NCI-H2227 (cell line): ENCODE data around the gene UROC1.

Experiments
- DNase-seq: peaks from one replicate; lab custom pipeline; 2025; ENCODE audit not compliant: unreplicated experiment; lab: John Stamatoyannopoulos, UW

Gene UROC1

DNA sequence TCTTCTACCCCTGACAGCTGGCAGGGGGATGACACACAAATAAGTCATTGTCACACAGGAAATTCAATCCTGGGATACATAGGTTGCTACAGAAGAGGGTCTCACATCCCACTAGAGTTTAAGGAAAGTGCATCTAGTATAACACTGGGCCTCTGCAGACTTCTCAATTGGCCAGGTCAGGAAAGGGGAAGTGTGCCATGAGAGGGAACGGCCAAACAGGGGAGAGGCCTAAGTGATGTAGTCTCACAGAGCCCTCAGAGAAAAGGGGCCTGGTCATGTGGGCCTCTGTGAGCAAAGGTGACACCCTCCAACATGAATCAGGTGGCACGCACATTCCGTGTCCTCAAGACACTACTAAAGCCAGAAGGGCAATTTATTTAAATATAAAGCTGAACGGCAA lies 53.1 kb downstream of the UROC1 start:
- no peak for DNase-seq

DNA sequence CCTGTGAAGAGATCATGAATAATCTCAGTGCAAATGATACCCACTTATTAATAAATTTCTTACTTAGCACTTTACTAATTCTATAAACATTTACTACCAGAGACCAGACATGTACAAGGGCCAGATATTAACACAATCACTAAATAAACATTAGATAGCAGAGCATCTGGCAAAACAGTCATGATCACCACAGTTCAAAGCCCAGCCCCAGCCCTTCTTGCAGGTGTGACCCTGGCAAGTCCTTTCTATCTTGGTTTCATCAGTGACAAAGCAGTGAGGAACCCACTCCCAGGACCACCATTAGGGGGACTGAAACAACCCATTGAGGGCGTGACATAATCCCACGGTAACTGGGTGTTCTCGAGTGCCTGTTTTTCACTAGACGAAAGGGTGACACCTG lies 53.5 kb downstream of the UROC1 start:
- DNase-seq, result no peak

DNA sequence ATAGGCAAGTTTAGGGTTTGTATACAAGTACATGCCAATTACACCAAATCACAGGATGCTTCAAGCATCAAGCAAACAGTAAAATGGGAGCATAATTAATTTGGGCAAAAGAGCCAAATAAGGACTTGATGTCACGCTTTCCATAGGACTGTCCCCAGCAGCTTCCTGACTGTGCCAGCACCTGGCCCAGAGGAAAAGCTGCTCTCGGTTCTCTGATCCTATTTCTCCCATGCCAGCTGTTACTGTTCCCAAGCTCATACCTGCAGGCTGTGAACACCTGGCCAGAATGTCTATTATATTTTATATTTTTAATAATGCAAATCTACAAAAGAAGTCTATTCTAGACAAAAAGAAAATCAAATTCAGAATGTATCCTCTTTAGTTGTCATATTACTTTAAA lies 54.1 kb downstream of the UROC1 start:
- no peak for DNase-seq

DNA sequence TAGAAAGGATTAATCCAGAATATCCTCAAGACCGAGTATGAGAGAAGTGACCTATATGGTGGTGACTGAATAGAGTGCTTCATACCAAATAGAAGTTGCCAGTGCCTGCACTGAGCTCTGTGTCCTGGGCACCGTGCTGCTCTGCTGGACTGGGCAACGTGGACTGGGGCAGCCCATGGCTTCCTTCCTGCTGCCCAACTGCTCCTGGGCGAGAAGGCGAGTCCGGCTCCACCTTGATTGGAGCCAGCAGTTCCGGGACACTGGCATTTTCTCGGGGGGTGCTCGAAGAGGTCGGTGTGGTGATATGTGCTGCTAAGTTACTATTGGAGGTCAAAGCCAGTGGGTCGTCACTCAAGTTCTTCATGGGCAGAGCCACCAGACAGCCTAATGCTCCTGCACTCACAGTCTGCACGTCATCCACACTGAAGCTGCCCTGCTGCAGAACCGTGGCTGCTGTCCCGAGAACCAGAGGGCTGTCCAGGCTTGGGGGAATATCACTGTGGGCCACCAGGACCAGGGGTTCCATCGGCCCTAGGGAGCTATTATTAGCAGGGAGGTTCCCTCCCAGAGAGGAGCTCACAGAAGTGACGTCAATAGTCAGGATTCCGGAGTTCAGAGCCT lies 56.0 kb downstream of the UROC1 start:
- no peak for DNase-seq

DNA sequence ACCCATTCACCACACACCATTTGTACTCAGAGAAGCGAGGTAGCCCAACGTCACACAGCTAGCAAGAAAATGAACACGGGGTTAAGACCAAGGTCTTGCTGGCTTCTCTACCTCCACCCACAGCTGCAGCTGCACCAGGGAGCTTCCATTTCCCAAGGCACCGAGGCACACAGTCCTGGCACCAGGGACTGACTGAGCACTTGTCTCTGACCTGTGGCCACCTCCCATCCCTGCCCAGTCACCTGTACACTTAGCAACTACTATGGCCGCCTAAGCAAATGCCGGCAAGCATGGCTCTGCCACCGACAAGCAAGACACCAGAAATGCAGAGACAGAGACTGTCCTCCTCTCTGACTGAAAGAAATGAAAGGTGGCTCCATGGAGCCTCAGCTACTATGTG lies 57.2 kb downstream of the UROC1 start:
- no peak for DNase-seq

DNA sequence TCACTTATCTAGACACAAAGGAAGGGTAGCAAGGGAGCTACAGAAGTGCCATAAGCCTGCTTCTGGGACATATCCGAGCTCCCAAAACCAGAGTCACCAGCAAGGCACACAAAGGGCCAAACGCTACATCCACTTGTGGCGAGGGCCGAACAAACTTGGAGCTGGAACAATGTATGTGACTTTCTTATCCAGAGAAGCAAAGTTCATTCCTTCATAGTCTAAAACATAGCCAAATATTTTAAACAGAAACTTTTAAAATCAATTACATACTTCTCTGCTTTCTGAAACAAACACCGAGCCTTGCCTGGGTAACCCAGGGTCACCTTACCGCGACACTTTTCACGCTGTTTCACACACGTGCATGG lies 57.8 kb downstream of the UROC1 start:
- DNase-seq, result no peak

DNA sequence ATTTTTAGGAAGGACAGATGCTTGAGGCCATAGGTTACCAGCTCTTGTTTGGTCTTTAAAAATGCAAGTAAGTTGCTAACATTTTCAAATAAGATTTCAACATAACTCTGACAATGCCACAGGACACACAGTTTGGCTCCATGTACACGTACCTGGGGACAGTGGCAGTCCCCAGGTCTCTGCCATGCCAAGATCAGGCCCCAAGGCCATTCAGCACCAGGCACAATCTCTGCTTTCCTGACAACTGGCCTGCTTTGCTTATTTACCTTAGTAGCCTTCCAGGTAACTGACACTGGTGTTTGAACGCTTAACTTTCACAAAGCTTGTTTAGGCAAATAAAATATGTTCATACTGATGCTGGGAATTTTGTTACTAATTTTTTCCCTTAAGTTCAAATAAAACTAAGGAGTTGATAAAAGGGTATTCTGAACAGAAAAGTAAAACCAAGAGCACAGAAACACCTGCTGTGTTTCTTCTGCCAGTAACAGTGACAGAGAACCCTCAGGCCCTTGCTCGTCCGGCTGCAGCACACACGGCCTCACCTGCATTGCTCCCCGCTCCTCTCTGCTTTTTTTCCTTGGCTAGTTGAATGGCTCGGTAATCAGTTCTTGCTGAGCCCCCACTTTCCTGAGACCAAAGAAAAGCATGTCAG lies 58.3 kb downstream of the UROC1 start:
- no peak for DNase-seq

DNA sequence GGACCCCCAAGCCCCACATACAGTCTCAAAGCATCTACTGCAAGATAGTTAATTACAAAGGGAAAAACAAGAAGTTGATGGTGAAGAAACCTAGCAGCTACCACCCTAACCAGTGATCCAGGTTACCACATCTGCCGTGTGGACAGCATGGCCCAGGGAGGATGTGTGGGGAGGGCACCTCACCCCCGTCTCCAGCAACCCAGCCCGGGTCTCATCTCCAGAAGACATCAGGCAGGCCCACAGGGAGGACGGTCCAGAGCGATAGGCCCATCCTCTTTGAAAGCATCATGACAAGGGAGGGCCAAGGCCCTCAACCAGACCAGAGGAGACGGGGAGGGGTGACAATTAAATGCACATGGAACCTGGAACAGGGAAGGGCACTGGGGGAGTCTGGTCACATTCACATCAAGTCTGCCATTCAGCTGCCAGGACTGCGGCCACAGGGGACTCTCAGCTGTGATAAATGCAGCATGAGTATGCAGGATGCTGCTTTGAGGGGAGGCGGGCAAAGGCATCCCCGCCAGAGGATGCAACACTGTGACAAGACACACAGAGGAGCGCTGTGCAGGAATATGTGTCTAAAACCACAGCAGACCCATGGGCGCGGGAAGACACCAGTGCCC lies 60.7 kb downstream of the UROC1 start:
- DNase-seq, result no peak

DNA sequence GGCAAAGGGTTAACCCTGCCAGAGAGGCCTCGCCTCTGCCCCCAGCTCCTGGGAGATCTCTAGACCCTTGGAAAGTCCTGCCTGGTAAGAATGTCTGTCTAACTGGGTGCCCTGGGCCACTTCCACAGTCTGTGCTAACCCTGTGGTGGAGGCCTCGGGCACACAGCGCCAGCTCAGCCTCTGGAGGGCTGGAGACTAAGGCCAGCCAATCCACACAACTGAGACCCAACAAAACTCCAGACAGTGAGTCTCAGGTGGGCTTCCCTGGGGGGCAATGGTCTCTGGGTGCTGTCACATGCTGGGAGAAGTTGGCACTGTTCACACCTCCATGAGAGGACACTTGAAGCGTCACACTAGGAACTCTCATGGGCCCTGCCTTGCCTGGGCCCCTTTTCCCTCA lies 61.4 kb downstream of the UROC1 start:
- DNase-seq, result no peak

DNA sequence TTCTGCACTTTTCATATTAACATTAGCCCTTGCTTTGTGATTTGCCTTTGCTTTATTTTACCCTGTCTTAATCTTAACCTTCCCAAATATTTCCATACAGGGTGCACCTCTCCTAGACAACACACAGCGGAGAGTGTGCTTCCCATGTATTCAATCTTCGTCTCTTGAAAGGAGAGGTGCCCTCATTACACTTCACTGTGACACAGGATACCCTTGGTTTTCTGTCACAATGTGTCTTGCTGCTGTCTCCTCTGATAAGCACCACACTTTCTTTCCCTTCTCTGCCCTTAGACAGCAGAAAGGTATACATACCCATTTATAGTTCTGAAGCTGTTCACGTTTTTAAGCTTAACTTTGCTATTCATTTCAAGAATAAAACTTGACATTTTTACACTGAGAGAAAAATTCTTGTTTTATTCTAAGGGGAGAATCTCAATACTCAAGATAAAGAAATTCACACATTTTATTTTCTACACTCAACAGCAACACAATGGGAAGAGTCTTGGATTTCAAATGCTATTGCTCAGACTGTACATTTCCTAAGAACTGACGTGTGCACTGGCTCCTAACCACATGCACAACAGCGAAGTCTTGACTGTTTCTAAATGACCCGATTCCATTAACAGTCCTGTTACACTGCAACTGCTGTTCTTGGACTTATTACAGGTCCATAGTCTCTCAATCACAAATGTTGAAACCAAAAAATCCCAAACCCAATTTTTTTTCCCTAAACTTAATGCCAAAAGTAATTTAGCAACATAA lies 63.0 kb downstream of the UROC1 start:
- no peak for DNase-seq

DNA sequence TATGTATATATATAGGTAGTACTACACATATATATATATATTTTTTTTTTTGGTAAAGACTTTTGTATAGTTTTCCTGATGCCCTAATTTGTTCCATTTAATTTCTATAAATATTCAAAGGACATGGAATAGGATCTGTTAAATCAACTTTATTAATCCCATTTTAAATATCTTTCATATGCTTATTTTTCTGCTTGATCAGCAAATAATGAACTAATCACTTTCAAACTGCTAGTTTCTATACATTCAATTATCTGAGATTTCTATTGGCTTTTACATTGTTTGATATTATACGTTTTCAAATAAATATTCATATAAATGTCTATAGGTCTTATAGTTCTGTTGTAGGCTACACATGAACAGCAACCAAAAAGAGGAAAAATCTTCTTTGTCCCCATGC lies 63.5 kb downstream of the UROC1 start:
- DNase-seq, result no peak

DNA sequence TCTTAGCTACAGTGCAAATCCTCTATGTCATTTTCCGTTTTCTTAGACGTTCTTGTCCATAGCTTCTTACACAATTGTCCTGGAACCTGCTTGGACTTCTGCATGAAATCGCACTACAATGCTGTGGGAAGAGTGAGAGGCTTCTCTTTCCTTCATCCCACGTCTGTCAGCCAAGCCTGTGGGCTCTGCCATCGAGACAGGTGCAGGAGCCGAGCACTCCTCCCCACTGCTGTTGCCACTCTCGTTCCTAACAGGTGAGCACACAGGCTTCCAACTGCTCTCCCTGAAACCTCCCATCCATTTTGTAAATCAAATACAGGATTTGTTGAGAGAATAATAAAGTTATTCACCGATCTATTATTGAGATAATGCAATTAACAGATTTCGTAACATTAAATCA lies 65.4 kb downstream of the UROC1 start:
- no peak for DNase-seq

DNA sequence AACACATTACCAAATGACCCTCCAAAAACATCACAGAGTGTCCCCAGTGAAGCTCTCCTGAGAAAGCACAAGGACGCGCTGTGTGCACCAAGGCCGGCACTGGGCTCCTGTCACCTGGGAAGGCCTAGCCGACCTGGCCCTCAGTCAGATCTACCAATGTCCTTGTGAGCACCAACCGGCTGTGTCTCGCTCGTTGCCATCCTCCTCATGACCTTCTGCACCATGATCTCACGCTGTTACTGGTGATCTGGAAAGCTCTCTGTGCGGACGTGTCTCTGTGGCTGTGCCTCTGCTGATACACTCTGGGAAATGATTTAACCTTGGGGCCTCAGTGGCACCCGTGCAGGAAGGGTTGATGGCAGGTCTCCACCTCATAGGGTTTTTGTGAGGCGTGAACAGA lies 66.1 kb downstream of the UROC1 start:
- DNase-seq, result no peak

DNA sequence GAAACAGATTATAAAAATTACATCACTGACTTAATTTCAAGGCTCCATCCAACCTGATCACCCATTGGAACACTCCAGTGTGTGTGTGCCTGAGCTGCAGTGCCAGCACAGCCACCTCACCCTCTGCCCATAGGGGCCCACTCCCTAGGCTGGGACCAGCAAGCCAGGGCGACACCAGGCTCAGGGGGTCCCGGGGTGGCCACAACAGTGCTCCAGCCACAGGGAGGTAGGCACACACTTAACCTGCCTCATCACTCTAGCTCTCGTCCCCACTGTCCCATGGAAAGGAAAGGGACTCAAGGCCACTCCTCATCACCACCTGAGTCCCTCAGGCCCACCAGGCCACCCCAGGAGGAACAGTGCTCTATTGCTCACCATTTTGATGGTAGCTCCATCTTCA lies 66.8 kb downstream of the UROC1 start:
- DNase-seq, result no peak

DNA sequence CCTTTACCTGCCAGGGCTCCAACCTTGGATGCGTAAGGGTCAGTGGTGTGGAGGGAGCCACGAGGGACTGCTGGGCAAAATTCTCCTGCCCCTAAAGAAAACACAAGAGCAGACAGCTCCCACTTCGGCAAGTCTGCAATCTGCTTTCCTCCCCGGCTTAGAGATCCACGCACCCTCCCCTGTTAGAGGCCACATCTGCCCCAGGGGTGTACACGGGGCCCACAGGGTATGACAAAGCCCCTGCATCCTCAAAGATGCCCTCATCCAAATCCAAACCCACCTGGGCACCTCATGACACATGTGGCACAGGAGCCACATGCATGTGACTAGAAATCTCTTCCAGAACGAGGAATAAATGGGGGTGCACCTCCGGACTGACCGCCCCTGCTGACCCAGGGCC lies 67.4 kb downstream of the UROC1 start:
- no peak for DNase-seq

DNA sequence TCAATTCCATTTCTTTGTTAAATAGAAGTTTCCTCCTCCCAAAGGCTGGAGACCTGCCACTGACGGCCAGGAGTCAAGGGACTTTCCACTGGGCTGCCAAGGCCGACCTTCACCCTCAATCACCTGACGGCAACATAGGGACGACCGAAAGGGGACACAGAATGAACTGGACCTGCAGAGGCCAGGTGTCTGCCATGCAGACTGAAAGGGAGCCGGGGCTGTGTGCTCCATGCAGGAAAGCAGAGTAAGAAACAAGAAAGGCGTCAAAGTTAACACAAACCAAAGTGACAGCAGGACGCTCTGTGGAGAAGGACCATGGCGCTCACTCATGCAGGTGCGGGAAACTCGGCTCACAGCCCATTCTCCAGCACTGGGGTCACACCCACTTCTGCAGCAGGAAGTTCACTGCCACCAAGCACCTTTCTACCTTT lies 67.9 kb downstream of the UROC1 start:
- DNase-seq, result no peak

DNA sequence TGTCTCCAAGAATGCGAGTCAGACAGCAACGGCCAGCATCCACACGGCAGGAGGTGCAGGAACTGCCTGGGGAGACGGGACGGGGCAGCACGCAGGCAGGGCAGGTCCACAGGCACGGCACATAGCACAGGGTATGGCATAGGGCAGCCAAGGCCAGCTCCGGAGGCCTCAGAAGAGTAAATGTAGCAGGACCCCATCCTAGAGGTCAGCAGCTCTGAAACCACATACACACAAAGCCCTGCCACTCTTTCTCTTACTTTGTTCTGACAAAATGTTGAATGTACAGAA lies 68.7 kb downstream of the UROC1 start:
- no peak for DNase-seq

DNA sequence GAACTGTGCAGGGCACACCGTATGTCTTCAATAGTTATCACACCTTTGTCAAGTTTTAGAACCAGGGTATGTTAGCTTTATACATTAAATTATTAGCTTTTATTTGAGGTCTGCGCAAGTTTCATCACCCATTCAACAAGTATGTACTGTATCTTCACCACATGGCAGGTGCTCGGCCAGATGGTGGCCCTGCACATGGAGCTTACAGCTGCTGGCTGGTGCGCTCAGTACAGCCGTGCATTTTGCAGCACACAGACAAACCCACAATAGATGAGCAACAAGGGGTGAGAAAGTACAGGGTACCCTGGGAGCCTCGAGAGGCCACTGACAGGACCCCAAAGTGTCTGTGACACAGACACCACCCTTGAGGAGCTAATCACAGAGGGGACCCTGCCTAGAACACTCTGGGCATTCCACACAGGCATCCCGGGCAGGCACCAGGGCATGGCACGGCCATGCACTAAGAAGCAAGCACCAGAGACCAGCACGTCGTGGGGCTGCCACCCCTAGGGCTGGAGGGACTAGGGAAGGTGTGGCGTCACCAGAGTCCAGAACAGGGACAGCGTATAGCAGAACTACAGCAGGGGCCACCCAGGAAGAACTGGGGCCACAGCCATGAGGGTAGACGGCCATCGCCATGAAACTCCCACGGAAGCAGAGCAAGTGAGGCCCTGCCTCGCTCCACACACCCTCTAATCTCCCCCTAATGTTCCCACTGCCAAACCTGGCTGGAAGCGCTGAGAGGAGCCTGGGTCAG lies 69.3 kb downstream of the UROC1 start:
- no peak for DNase-seq

DNA sequence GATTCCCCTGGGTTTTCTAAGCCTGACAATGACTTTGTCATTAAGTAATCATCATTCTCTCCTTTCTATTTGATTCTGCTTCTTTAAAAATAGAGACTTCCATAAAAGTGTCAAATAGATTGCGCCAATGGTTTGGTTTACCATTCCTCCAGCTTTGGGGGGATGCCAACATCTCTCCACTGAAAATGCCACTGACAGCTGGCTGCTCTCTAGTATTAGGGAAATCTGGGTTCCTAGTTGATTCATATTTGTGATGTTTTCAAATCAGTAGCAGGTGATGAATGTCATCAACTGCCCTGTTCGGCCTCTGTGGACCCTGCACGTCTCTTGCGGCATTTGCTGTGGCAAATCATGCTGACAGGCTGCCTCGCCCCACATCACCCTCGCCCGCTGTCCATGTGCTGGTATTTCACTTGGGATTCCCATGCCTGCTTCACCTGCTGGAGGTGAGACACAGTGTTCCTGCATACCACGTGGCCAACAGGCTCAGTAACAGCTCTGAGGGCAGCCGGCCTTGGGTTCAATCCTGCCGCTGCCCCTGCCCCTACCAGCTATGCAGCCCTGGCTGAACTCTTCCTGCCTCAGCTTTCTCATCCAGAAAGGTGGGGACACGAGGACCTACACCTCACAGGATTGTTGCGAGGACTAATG lies 70.0 kb downstream of the UROC1 start:
- DNase-seq, result no peak

DNA sequence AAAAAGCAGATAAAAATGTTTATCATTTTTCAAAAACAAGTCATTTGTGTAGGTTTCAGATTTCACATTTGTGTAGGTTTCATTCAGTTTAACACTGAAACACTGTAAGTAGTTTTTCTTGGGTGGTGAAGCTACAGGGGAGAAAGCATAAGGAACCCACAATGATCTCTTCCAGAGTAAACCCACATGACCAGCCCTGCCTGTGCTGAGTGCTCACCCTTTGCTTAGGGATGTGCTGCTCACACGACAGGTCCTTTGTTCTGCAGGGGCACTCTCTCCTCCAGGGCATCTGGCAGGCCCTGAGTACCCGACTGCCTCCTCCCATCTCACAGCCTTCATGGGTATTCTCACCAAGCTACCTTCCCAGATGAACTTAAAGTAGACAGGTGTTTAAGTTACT lies 70.8 kb downstream of the UROC1 start:
- DNase-seq, result no peak

DNA sequence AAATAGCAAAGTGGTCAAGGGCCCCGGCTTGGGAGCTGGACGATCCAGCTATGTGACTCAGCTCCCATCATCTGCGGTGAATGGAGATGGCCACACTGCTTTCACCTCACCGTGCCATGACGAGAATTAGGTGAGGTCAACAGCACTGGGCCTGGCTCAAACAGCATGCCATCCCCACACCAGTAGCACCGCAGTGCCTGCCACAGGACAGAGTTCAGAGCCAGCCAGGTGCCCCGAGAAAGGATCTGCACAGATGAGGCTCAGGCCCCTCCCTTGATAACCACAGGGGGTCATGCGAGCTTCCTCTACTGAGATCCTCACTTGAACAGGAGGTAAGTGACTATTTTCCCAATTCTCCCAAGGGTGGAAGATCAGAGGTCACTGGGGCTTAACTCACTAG lies 71.3 kb downstream of the UROC1 start:
- no peak for DNase-seq
